D721Med (cell line): ENCODE data around the gene TEPSIN.

Source experiments
- DNase-seq: peaks from one replicate; pipeline ENCODE4 v3.0.0; 2011; ENCODE audit warnings: low spot score; ENCODE audit not compliant: insufficient read length
- FAIRE-seq: peaks from 2 replicates; lab custom pipeline; 2011; peaks lifted over from hg19 to GRCh38; lab: Jason Lieb, UNC
- TF ChIP-seq, protein P1 (sequence below): IDR thresholded peaks from 2 replicates; pipeline ENCODE4 v1.5.1; 2012; ENCODE audit warnings: mild to moderate bottlenecking, control low read depth; ENCODE audit not compliant: insufficient read depth; ENCODE audit errors: missing control alignments

The TEPSIN gene

DNA sequence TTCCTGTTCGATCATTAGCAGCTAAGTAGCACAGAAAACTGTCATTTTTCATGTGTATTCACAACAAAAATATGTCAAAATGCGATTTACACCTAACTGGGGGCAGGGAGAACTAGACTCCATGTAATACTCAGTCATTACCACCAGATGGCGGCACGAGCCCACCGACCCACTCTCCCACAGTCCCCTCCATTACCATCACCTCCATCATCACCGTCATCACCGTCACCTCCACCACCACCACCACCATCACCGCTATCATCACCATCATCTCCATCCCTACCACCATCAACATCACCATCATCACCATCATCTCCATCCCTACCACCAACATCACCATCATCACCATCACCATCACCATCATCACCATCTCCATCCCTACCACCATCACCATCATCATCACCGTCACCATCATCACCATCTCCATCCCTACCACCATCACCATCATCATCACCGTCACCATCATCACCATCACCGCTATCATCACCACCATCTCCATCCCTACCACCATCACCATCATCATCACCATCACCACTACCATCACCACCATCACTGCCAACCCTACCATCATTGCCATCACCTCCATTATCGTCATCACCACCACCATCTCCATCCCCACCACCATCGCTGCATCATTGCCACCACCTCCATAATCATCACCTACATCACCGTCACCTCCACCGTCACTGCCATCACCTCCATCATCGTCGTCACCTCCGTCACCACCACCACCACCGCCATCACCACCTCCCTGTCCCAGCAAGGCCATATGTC, 14.7 kb upstream of the TEPSIN start:
- no peak for DNase-seq
- no peak for FAIRE-seq
- TF ChIP-seq, protein P1, sequence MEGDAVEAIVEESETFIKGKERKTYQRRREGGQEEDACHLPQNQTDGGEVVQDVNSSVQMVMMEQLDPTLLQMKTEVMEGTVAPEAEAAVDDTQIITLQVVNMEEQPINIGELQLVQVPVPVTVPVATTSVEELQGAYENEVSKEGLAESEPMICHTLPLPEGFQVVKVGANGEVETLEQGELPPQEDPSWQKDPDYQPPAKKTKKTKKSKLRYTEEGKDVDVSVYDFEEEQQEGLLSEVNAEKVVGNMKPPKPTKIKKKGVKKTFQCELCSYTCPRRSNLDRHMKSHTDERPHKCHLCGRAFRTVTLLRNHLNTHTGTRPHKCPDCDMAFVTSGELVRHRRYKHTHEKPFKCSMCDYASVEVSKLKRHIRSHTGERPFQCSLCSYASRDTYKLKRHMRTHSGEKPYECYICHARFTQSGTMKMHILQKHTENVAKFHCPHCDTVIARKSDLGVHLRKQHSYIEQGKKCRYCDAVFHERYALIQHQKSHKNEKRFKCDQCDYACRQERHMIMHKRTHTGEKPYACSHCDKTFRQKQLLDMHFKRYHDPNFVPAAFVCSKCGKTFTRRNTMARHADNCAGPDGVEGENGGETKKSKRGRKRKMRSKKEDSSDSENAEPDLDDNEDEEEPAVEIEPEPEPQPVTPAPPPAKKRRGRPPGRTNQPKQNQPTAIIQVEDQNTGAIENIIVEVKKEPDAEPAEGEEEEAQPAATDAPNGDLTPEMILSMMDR, result peak; percentile 91

DNA sequence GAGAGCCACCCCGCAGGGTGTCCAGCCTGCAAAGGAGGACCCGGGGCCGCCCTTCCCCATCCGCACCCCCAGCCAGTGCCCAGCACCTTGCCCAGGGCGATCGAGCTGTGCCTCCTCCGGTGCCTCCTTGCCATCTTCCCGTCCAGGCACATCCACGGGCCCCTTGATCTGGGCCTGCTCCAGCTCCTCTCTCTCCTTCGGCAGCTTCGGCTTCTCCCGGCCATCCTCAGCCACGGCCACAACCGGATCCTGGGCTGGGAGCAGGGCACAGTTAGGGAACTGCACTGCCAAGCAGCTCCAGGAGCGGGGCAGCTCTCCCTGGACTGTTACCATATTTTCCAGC, 14.1 kb upstream of the TEPSIN start:
- TF ChIP-seq, protein P1, result no peak
- FAIRE-seq (no peak), DNase-seq (no peak)

DNA sequence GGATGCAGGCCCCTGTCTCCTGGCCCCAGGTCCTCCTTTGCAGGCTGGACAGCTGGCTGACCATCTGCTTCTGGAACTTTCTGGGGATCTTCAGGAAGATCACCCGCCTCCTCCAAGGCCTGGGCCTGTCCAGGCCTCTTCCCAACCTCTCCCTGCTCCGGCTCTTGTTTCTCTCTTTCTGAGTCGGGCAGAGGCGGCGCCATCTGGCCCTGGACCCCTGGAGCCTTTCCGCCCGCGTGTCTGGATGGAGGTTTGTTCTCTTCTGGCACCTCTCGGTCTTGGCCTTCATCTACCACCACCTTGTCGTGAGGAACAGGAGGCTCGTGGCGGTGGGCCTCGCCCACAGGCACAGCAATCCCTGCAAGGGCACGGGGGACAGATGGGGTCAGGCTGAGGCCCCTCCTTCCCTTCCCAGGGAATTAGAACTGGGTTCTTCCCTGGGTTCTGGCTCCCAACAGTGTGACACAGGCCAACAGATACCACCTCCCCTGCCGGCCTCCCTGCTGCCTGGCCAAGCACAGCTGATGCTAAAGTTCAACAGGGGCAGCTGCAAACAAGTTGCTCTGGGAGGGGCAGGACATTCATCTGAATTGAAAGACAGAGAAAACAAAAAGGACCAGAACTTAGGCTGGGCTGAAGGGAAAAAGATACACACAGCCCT, 13.6 kb upstream of the TEPSIN start:
- DNase-seq (no peak), FAIRE-seq (no peak)
- TF ChIP-seq, protein P1, result no peak

DNA sequence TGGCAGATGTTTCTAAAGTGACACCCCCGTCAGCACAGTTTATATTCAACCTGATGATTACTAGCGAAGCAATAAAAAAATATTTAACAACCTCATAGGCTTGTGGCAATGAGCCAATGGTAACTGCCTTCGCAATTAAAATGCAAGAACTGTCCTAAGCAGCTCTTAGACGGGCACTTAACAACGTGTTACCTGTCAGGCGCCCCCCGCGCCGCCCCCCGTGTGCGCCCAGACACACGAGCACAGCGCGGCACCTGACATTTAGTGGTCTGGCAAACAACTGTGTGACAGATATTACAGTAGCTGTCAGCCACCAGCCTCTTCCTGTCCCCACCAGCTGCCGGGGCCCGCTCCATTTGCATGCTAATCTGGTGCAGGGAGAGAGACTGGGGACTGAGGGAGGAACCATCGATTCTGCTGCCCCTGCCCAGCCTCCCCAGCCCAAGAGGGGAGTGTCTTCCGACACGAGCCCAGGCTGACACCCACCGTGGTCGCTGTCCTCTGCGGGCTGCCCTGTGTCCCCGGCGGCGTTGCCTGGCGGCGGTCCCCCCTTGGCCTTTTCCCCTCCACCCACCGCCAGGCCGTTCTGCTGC, 12.9 kb upstream of the TEPSIN start:
- DNase-seq, result no peak
- TF ChIP-seq, protein P1, result no peak
- FAIRE-seq, result no peak

- no peak for DNase-seq
- FAIRE-seq, result no peak
- TF ChIP-seq, protein P1, result no peak
Measured at GRCh38 chr17:81251094-81251708, 12.3 kb upstream of the TEPSIN start.

DNA sequence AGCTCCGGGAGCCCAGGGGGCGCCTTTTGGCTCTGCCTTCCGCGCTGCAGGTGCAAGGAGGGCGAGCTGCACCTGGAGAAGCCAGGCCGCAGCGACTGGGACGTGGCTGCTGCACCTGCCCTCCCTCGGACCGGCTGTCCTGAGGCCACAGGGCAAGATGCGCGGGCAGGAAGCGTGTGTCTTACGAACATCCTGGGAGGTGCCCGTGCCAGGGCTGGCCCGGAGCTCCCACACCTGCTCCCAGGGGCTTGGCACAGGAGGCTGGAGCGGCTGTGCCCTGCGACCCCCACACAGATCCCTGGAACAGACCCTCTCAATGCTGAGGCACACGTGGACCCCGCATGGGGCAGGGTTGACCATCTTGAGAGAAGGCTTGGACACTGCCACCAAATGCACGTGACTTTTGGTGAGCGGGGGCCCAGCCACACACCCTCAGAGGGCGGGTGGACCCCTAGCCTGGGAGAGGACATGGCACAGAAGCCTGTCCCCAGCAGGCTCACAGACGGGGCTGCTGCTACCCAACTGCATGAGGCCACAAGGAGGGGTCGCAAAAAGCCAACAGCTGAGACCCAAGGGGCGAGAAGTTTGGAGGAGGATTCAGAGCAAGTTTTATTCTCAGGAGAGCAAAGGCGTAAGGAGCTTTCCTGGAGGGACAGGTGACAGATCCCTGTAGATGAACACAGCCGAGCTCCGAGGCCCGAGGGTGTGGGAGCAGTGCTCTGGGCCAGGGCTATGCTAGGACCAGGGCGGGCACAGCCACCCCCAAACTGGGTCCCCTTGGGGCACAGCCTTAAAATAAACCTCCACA, 11.6 kb upstream of the TEPSIN start:
- FAIRE-seq, result no peak
- no peak for DNase-seq
- TF ChIP-seq, protein P1, result no peak
